GM23248 (cell line): ENCODE results near the gene HEATR5A. TPM values are rescaled to one million over a fixed set of nuclear protein-coding genes. Genes with fewer than 3 reads are reported as not detected.

Experiments used
- DNase-seq: peaks from one replicate; pipeline ENCODE4 v3.0.0-alpha.2; 2015
- H2AFZ ChIP-seq: fragments of 200-600 bp; sonication (generic); 2 replicates; pipeline ENCODE4 v1.6.1; 2016; ENCODE audit warnings: antibody characterized with exemption
- H3F3A ChIP-seq: fragments of 200-600 bp; sonication (generic); 2 replicates; pipeline ENCODE4 v1.6.1; 2016; ENCODE audit warnings: mild to moderate bottlenecking, antibody characterized with exemption, mixed run types; ENCODE audit not compliant: insufficient read depth
- H3K27ac ChIP-seq: fragments of 200-600 bp; sonication (generic); 2 replicates; pipeline ENCODE4 v1.5.1; 2016; ENCODE audit warnings: mild to moderate bottlenecking
- H3K27me3 ChIP-seq: fragments of 200-600 bp; sonication (generic); replicated peaks from 2 replicates; pipeline ENCODE4 v1.6.1; 2016; ENCODE audit warnings: mild to moderate bottlenecking; ENCODE audit not compliant: insufficient read depth
- H3K36me3 ChIP-seq: fragments of 200-600 bp; sonication (generic); 2 replicates; pipeline ENCODE4 v1.6.1; 2016; ENCODE audit warnings: low read depth, mild to moderate bottlenecking
- H3K4me1 ChIP-seq: fragments of 200-600 bp; sonication (generic); 2 replicates; pipeline ENCODE4 v1.6.1; 2016; ENCODE audit warnings: mild to moderate bottlenecking; ENCODE audit not compliant: insufficient read depth
- H3K4me2 ChIP-seq: fragments of 200-600 bp; sonication (generic); one replicate; pipeline ENCODE4 v1.6.1; 2016; ENCODE audit warnings: mild to moderate bottlenecking; ENCODE audit not compliant: unreplicated experiment
- H3K4me3 ChIP-seq: fragments of 200-600 bp; sonication (generic); 2 replicates; pipeline ENCODE4 v1.5.1; 2016; ENCODE audit warnings: mild to moderate bottlenecking
- H3K79me2 ChIP-seq: fragments of 200-600 bp; sonication (generic); 2 replicates; pipeline ENCODE4 v1.6.1; 2016; ENCODE audit warnings: mild to moderate bottlenecking; ENCODE audit not compliant: insufficient read depth
- H3K9ac ChIP-seq: fragments of 200-600 bp; sonication (generic); 2 replicates; pipeline ENCODE4 v1.6.1; 2016; ENCODE audit warnings: mild to moderate bottlenecking
- H3K9me2 ChIP-seq: fragments of 200-600 bp; sonication (generic); 2 replicates; pipeline ENCODE4 v1.6.1; 2016; ENCODE audit warnings: mixed run types, mild to moderate bottlenecking, moderate library complexity; ENCODE audit not compliant: insufficient read depth
- H3K9me3 ChIP-seq: fragments of 200-600 bp; sonication (generic); one replicate; pipeline ENCODE4 v1.6.1; 2017; ENCODE audit warnings: low read depth
- H4K20me1 ChIP-seq: fragments of 200-600 bp; sonication (generic); 2 replicates; pipeline ENCODE4 v1.6.0; 2016; ENCODE audit not compliant: insufficient read depth
- EZH2 ChIP-seq: fragments of 200-600 bp; sonication (generic); IDR thresholded peaks from 2 replicates; pipeline ENCODE4 v1.6.1; 2018; ENCODE audit warnings: antibody characterized with exemption, mild to moderate bottlenecking; ENCODE audit not compliant: insufficient read depth, poor library complexity, severe bottlenecking
- EZH2phosphoT487 ChIP-seq: fragments of 200-600 bp; sonication (generic); IDR thresholded peaks from 2 replicates; pipeline ENCODE4 v1.6.1; 2018; ENCODE audit warnings: antibody characterized with exemption, moderate library complexity, mild to moderate bottlenecking, low read depth; ENCODE audit not compliant: insufficient read depth
- WGBS, 2 experiments: methylation state at CpG; one replicate each; pipeline ENCODE4 v1.1.6; 2015 to 2017; ENCODE audit warnings: low lambda C conversion rate in 2 of 2, low coverage in 1 of 2; ENCODE audit errors: missing lambda C conversion rate in 2 of 2; 5-methylcytosine and 5-hydroxymethylcytosine counted together
- in situ Hi-C: fragments of 300-500 bp; cut with MboI; formaldehyde crosslinking; loops from 2 replicates; pipeline ENCODE4 v1.15.0; 2020
- polyA plus RNA-seq: library from polyadenylated mRNA; unstranded; fragments of >200 nt; fragmentation: Nextera tagmentation; extraction: Ambion mirVana; gene quantifications from 2 replicates; pipeline ENCODE4 v1.2.1, GENCODE V29; 2016
- total RNA-seq: library from RNA; depleted of rRNA; stranded (reverse); fragments of >200 nt; shearing (Covaris generic); gene quantifications from 2 replicates; pipeline ENCODE4 v1.2.3, GENCODE V29; 2014

Gene HEATR5A
- total and polyA plus RNA-seq, 2 experiments from 2014 or later: 49.1 to 70.3 TPM

DNA sequence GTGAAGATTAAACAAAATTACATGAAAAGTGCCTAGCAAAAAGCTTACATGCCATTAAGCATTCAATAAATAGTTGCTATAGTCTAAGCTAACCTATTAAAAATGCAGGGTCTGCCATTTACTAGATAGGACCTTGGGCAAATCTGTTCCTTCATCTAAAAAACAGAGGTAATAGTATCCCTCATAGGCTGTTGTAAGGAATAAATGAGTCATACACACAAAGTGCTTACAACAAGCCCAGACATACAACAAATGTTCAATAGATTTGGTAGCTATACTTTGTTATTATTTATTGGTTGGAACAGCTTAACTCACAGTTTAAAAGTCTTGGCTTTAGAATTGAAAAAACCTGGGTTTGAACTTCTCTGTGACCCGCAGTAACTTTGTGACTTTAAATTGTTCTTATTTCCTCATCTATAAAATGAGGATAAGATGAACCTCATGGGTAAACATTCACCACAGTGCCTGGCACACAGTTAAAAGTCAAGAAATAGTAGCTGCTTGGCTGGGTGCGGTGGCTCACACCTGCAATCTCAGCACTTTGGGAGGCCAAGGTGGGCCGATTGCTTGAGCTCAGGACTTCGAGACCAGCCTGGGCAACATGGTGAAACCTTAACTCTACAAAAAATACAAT, 24.7 kb downstream of the HEATR5A start:
- H2AFZ ChIP-seq: no peak overlapping the region
- H3K79me2 ChIP-seq: no peaks in the 10 kb centered on the region
- H3K9me2 ChIP-seq: no peaks in the 10 kb centered on the region
- H3K4me3 ChIP-seq: no peak overlapping the region
- H3K27me3 ChIP-seq: no peaks in the 10 kb centered on the region
- H3K4me1 ChIP-seq: no peaks in the 10 kb centered on the region
- no peak overlapping the region for H3K4me2 ChIP-seq
- H3F3A ChIP-seq: no peaks in the 10 kb centered on the region
- TF ChIP-seq EZH2 (no peak), EZH2phosphoT487 (no peak)
- H3K27ac ChIP-seq: no peak overlapping the region
- 96 to 100% methylated on average over 4 of the region's 4 CpGs for WGBS, 2 experiments
- no peak overlapping the region for H3K9ac ChIP-seq
- no peaks in the 10 kb centered on the region for H3K9me3 ChIP-seq
- H4K20me1 ChIP-seq: no peaks in the 10 kb centered on the region
- peaks cover 71% of the 10 kb centered on the region for H3K36me3 ChIP-seq
- in situ Hi-C loops: no loop called here
- DNase-seq: peak; percentile 26

DNA sequence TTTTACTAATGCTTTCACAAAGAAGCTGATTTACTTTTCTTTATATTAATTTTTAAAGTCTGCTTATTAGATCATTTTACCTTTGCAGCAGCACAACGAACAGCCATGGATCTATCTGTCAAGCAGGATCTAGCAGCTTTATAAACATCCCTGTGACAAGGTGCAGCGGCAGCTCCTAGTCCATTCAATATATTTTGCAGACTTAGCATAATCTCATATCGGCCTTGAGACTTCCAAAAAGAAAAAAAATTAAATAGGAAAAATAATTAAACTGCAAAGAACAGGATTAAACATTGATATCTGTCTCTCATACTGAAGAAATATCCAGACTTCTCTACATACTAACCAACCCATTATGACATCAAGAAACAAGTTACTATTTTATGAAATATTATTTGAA, 25.2 kb downstream of the HEATR5A start:
- no peaks in the 10 kb centered on the region for H3K9me2 ChIP-seq
- H3K27ac ChIP-seq: no peak overlapping the region
- in situ Hi-C loops: no loop called here
- no peaks in the 10 kb centered on the region for H3K79me2 ChIP-seq
- WGBS, 2 experiments: 62 to 78% methylated on average over 3 of the region's 3 CpGs
- no peaks in the 10 kb centered on the region for H3K27me3 ChIP-seq
- no peak overlapping the region for H3K4me2 ChIP-seq
- no peaks in the 10 kb centered on the region for H3K9me3 ChIP-seq
- H3K9ac ChIP-seq: no peak overlapping the region
- H2AFZ ChIP-seq: no peak overlapping the region
- H3K4me3 ChIP-seq: no peak overlapping the region
- no peak for TF ChIP-seq EZH2
- no peak for DNase-seq
- H3F3A ChIP-seq: 0 out of 2 replicates have a peak, but pooled peaks cover 2% of the 10 kb centered on the region
- H3K36me3 ChIP-seq: peaks cover 66% of the 10 kb centered on the region
- H3K4me1 ChIP-seq: no peaks in the 10 kb centered on the region
- H4K20me1 ChIP-seq: no peaks in the 10 kb centered on the region

DNA sequence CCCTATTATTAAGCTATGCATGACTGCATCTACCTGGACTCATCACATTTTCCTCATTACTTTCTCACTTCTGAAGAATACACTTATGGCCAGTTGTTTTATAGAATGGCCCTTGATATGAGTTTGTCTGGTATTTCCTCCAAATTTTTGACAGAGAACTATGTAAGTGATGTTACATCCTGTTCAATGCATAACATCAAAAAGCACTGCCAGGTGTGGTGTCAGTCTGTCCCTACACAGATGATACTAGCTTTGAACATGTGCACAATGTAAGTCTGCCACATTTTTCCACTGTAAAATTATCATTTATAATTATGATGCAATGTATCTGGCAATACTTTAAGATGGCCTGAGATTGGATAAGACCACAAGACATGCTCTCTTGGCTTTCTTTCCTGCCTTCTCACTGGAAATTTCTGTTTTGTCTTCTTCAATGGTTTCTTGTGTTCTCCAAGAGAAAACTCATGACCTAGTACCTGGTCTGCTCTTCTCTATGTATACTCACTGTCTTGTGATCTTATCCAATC, 28.3 kb downstream of the HEATR5A start:
- Histone ChIP-seq H3K9me2 (no peaks in the 10 kb centered on the region), H3K79me2 (no peaks in the 10 kb centered on the region), H3K27ac (no peak overlapping the region), H3K27me3 (no peaks in the 10 kb centered on the region), H3K9me3 (no peaks in the 10 kb centered on the region), H2AFZ (no peak overlapping the region), H3K4me2 (no peak overlapping the region), H4K20me1 (no peaks in the 10 kb centered on the region), H3K9ac (no peak overlapping the region), H3K4me1 (peaks cover 16% of the 10 kb centered on the region), H3F3A (peaks cover 14% of the 10 kb centered on the region), H3K36me3 (peaks cover 54% of the 10 kb centered on the region), H3K4me3 (no peak overlapping the region)
- DNase-seq: no peak
- in situ Hi-C loops: no loop called here
- no peak for TF ChIP-seq EZH2phosphoT487
- no peak for TF ChIP-seq EZH2

- Histone ChIP-seq H4K20me1 (no peaks in the 10 kb centered on the region), H2AFZ (no peak overlapping the region), H3K4me3 (no peak overlapping the region), H3K9ac (no peak overlapping the region), H3K4me1 (peaks cover 16% of the 10 kb centered on the region), H3F3A (peaks cover 14% of the 10 kb centered on the region), H3K4me2 (no peak overlapping the region), H3K27me3 (no peaks in the 10 kb centered on the region), H3K27ac (no peak overlapping the region), H3K79me2 (no peaks in the 10 kb centered on the region), H3K36me3 (peaks cover 52% of the 10 kb centered on the region), H3K9me2 (no peaks in the 10 kb centered on the region), H3K9me3 (no peaks in the 10 kb centered on the region)
- no peak for DNase-seq
- in situ Hi-C loops: no loop called here
- WGBS, 2 experiments: 96 to 98% methylated on average over 3 of the region's 3 CpGs
- TF ChIP-seq EZH2 (no peak), EZH2phosphoT487 (no peak)
These were observed 28.9 kb downstream of the HEATR5A start for GRCh38 chr14:31391473-31391872.
